GM18868 (cell line): ENCODE results near the gene TEX13C.
"Not testable (repeated sequence)": the region's sequence is repeated elsewhere in the genome, so short reads cannot be mapped to it uniquely, and the experiment has no call there.

ENCODE experiments used
- ATAC-seq: cut with Tn5 transposase; IDR thresholded peaks from one replicate; pipeline ENCODE4 v1.9.1; 2021; ENCODE audit warnings: mild to moderate bottlenecking, moderate library complexity; ENCODE audit not compliant: unreplicated experiment

Gene TEX13C

DNA sequence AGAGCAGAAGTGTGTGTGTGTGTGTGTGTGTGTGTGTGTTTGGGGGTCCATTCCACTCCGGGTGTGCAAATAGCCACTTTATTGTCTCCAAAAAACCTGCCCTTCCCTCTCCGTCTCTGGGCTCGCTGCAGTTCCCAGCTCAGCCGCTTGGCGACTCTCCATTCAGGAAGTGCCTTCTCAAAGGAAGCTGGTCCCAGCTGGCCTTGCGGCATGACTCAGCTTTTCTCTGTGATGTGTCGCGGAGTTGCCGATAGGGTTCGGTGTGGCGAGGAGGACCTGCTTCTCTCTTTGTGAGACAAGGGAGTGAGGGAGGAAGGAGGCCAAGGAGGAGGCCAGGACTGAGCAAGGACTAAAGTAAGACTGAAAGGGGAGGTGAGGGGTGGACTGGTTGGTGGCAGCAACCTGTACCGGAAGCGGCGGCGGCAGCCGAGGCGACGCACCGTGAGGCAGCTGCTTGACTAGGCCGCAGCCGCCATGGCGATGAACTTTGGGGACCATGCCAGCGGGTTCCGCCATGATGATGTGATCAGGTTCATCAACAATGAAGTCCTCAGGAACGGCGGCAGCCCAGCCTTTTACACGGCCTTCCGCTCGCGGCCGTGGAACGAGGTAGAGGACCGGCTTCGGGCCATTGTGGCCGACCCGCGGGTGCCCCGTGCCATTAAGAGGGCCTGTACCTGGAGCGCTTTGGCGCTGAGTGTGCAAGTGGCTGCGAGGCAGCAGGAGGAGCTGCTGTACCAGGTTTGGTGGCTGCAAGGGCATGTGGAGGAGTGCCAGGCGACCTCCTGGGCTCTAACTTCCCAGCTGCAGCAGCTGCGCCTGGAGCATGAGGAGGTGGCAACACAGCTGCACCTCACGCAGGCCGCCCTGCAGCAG lies at the start of gene TEX13C:
TSS of gene TEX13C (plus strand) at position 226 of the 876 bp plus-strand sequence. CDS start at position 475, 249 bp downstream.
- no peak for ATAC-seq

DNA sequence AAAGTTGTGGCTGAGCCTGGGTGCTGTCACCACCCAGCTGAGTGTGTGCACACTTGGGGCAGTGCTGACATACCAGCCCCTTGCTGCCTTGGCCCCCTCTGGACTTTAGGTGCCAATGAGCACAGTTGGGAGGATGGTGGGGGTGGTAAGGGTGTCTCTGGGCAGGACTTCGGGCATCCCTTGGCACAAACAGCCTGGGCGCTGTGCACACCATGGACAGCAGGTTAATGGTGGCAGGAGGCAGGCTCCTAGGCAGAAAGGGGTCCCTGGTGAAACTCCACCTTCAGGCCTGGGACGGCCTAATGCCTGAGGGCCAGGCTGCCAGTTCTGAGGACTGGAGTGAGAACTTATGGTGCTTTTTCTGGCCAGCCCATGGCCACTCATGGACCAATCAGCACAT lies 32.4 kb upstream of the TEX13C start:
- no peak for ATAC-seq

- ATAC-seq: no peak
Observed at GRCh38 chrX:125288343-125288742, 31.3 kb upstream of the TEX13C start.

DNA sequence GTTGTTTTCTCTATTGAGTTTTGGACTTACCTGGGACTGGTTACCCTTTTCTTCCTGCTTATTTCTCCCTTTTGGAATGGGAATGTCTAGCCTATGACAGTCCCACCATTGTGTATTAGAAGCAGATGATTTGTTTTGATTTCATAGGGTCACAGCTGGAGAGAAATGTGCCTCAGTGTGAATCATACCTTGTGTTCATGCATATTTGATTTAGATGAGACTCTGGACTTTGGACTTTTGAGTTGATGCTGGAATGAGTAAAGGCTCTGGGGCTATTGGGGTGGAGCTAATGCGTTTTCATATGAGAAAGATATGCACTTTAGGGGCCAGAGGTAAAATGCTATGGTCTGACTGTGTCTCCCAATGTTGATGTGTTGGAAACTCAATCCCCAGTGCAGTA lies 30.5 kb upstream of the TEX13C start:
- no peak for ATAC-seq

- no peak for ATAC-seq
Observed at GRCh38 chrX:125289920-125290319, 29.8 kb upstream of the TEX13C start.

GRCh38 chrX:125291124-125291523 lies 28.5 kb upstream of the TEX13C start:
- no peak for ATAC-seq

- ATAC-seq: peak; percentile 73
Observed at GRCh38 chrX:125293850-125294780, 25.6 kb upstream of the TEX13C start.

DNA sequence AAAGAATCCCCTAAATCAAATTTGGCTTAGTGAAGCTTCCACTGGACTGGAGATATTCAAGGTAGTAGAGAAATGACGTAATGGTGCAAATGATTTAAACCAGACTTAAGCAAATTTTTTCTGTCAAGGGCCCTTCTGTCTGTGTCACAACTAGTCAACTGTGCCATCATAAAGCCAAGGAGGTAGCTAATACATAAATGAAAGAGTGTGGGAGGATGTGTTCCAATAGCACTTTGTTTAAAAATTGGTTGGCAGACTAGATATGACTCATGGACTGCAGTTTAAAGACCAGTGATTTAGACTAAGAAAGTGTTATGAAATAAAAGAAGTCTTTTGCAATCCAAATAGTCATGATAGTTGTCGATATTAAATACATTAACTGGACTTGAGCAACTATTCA lies 24.3 kb upstream of the TEX13C start:
- peak; percentile 78 for ATAC-seq

GRCh38 chrX:125298871-125299270 lies 20.8 kb upstream of the TEX13C start:
- no peak for ATAC-seq

- ATAC-seq: no peak
Observed at GRCh38 chrX:125306335-125306866, 13.3 kb upstream of the TEX13C start.

DNA sequence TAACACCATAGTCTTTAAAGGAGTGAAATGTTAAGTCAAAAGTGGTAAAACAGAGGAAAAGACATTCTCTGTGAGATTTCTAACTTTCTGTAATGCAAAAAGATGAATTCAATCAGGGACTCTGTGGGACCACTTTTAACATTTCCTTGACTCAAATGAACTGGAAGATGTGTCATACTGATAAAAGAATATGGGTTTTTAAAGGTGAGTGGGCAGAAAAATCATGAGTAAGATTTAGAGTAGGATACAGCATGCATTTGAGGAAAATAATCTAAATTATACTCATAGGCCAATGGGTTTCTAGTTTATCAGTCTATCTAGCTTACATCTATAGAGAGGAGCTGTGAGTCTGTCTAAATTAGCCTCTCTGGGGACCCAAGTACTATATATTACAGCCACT lies 11.0 kb upstream of the TEX13C start:
- ATAC-seq: no peak

- ATAC-seq: not testable (repeated sequence)
Observed at GRCh38 chrX:125319166-125319565, 505 bp upstream of the TEX13C start.

DNA sequence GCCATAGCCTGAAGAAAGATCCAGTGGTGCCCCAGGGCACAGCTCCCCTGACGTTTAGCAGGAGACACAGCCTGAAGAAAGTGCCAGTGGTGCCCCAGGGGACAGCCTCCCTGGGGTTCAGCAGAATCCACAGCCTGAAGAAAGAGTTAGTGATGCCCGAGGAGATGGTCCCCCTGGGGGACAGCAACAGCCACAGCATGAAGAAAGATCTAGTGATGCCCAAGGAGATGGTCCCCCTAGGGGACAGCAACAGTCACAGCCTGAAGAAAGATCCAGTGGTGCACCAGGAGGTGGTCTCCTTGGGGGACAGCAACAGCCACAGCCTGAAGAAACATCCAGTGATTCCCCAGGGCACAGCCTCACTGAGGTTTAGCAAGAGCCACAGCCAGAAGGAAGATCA lies 2.8 kb downstream of the TEX13C start:
- ATAC-seq: no peak

DNA sequence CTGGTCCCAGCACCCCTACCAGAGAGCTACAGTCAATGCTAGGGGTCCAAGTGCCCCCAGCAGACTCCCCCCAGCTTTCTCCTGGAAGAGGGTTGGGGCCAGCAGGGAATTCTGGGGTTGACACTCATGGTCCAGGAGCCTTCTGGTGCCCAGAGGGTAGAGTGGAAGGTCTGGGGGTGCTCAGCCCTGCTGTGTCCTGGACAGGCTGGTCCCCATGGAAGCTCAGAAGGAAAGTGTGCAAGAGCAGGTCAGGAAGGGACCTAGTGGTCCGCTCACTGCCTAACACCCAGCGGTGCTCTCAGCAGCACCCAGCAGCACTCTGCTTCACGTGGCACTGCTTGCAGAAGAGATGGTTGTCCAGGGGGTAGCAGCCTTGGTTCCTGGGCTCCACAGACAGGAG lies 6.9 kb downstream of the TEX13C start:
- ATAC-seq: no peak

GRCh38 chrX:125327891-125328290 lies 8.2 kb downstream of the TEX13C start:
- ATAC-seq: no peak

DNA sequence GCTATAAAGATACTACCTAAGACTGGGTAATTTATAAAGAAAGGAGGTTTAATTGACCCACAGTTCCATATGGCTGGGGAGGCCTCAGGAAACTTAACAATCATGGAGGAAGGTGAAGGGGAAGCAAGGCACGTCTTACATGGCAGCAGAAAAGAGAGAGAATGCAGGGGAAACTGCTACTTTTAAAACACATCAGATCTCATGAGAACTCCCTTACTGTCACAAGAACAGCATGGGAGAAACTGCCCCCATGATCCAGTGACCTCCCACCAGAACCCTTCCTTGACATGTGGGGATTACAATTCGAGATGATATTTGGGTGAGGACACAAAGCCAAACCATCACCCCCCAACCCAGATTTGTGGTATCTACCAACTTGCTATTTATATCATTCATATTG lies 13.9 kb downstream of the TEX13C start:
- ATAC-seq: no peak

DNA sequence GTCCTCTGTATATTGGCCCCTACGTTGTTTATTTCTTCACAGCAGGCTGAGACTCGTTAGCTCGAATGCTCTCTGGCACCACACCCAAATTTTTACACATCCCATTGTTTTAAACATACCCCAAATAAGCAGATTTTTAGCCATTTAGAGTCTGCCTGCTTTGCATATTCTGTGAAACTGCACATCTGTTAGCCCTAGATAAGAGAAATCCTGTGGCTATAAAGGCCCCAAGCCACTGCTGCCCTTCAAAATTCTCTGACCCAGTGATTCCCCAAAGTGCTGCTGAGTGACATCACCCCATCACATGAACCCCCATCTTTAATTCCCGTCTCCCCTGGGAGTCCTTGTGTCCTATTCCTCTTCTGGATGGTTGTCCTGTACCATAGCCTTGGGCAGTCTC lies 20.8 kb downstream of the TEX13C start:
- no peak for ATAC-seq

DNA sequence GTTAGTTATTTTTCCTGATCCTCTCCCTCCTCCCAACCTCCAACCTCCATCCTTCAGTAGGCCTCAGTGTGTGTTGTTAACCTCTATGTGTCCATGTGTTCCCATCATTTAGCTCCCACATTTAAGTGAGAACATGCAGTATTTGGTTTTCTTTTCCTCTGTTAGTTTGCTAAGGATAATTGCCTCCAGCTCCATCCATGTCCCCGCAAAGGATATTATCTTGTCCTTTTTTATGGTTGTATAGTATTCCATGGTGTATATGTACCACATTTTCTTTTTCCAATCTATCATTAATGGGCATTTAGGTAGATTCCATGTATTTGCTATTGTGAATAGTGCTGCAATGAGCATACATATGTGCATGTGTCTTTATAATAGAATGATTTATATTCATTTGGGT lies 54.5 kb downstream of the TEX13C start:
- ATAC-seq: no peak
